BJ (cell line): Measurements from ENCODE around the gene LRRC45. TPM values are rescaled to one million over a fixed set of nuclear protein-coding genes. Genes with fewer than 3 reads are reported as not detected.

Source experiments
- CTCF ChIA-PET: fragments of 350-600 bp; formaldehyde crosslinking; extraction: SDS; loops from one replicate; lab custom pipeline; 2021; ENCODE audit warnings: antibody characterized with exemption, inconsistent platforms; lab: Yijun Ruan, JAX
- POLR2A ChIA-PET: fragments of 300-600 bp; sonication (Branson Sonifier 250); formaldehyde crosslinking; extraction: SDS; loops from one replicate; lab custom pipeline; 2021; ENCODE audit warnings: antibody characterized with exemption; lab: Charles Lee
- DNase-seq: peaks from one replicate; pipeline ENCODE4 v3.0.0-alpha.2; 2011; ENCODE audit warnings: low read depth
- H3K27me3 ChIP-seq: 2 replicates; pipeline ENCODE4 v1.6.0; 2011; ENCODE audit warnings: low read length; ENCODE audit not compliant: control insufficient read depth, insufficient read depth
- H3K36me3 ChIP-seq: 2 replicates; pipeline ENCODE4 v1.5.1; 2011; ENCODE audit warnings: low read length; ENCODE audit not compliant: control insufficient read depth, insufficient read depth
- H3K4me3 ChIP-seq: 2 replicates; pipeline ENCODE4 v1.5.1; 2011; ENCODE audit warnings: low read depth, mild to moderate bottlenecking, control low read depth, low read length
- polyA plus RNA-seq: library from polyadenylated mRNA; depleted of rRNA; stranded (reverse); fragments of >200 nt; gene quantifications from 2 replicates; pipeline ENCODE4 v1.2.3, GENCODE V29; 2011
- TF ChIP-seq, protein P1 (sequence below): IDR thresholded peaks from 2 replicates; pipeline ENCODE4 v1.5.1; 2011; ENCODE audit warnings: low read depth, mild to moderate bottlenecking, control low read depth, inconsistent platforms, low read length, moderate library complexity; ENCODE audit not compliant: insufficient read depth

Gene LRRC45
- polyA plus RNA-seq, 1 experiment = 6.0 TPM

DNA sequence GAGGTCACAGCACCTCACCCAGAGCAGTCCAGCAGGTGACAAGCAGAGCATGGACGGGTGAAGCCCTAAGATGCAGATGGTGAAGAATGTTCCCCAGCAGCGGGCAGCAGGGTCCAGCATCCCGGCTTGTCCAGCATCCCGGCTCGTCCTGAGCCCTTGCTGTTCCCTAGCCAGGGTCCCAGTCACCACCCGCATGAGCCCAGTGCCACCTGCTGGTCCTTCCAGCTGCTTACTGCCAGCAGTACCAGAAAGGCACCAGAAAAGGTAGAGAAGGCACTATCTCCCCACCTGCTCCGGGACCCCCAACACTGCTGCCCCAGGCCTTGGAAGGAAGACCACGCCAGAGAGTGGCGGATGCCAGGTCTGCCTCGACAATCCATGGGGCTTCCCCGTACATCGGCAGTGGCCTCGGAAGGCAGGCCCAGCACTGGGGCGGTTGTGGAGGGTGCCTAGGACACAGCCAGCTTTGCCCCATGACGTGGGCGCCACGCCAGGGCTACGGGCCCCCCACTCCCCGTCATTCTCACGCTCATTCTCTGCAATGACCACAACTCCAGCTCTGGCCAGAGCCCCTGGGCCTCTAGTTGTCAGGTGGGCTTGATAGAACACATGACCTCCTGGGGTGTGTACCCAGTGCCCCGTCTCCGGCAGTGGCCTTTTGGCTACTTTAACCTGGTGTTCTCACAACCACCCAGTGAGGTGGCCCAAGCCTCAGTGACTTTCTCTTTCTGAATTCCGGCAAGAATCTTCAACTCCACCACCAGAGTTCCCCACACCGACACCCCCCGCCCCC is 1.8 kb upstream of the LRRC45 start:
- TF ChIP-seq, protein P1, sequence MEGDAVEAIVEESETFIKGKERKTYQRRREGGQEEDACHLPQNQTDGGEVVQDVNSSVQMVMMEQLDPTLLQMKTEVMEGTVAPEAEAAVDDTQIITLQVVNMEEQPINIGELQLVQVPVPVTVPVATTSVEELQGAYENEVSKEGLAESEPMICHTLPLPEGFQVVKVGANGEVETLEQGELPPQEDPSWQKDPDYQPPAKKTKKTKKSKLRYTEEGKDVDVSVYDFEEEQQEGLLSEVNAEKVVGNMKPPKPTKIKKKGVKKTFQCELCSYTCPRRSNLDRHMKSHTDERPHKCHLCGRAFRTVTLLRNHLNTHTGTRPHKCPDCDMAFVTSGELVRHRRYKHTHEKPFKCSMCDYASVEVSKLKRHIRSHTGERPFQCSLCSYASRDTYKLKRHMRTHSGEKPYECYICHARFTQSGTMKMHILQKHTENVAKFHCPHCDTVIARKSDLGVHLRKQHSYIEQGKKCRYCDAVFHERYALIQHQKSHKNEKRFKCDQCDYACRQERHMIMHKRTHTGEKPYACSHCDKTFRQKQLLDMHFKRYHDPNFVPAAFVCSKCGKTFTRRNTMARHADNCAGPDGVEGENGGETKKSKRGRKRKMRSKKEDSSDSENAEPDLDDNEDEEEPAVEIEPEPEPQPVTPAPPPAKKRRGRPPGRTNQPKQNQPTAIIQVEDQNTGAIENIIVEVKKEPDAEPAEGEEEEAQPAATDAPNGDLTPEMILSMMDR = peak; percentile 87
- Histone ChIP-seq H3K4me3 (no peak overlapping the region; the same call in 1 of the 2 replicates), H3K27me3 (no peaks in the 10 kb centered on the region), H3K36me3 (peaks cover 10% of the 10 kb centered on the region; the same call in 1 of the 2 replicates)
- ChIA-PET CTCF (interaction anchor here (0.6 to 11.6 kb wide), 23 partner anchors 9 to 286 kb away, joined by 3 to 218 read pairs (median 6); partner anchors contain the start of genes ASPSCR1, DCXR, MAFG and MYADML2), POLR2A (no interaction called here)
- no peak for DNase-seq

DNA sequence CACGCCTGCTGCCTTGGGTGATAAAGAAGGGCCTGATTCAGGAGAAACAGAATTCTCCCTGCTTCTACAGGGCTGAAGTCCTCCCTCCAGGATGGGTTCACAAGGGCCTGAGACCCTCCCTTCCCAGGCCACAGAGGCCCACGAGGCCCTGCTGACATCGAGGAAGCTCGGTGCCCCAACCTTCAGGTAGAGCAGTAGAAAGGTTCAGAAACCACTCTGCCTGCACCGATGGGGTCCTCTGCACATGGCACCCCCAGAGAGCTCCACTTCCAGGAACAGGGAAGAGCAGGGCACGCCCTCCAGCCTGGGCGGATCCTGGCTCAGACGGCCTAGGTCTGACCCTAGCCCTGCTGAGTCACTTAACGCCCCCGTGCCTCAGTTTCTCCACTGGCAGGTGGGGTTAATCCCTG is 1.2 kb upstream of the LRRC45 start:
- H3K27me3 ChIP-seq = no peaks in the 10 kb centered on the region
- CTCF ChIA-PET = interaction anchor here (0.7 to 11.6 kb wide), 17 partner anchors 8 to 287 kb away, joined by 3 to 218 read pairs (median 7); partner anchors contain the start of genes DCXR, MYADML2, NOTUM and RAC3
- peaks cover 11% of the 10 kb centered on the region; the same call in 1 of the 2 replicates for H3K36me3 ChIP-seq
- no peak for DNase-seq
- peak overlapping the region; percentile 87 for H3K4me3 ChIP-seq
- TF ChIP-seq, protein P1 = no peak
- POLR2A ChIA-PET = no interaction called here

DNA sequence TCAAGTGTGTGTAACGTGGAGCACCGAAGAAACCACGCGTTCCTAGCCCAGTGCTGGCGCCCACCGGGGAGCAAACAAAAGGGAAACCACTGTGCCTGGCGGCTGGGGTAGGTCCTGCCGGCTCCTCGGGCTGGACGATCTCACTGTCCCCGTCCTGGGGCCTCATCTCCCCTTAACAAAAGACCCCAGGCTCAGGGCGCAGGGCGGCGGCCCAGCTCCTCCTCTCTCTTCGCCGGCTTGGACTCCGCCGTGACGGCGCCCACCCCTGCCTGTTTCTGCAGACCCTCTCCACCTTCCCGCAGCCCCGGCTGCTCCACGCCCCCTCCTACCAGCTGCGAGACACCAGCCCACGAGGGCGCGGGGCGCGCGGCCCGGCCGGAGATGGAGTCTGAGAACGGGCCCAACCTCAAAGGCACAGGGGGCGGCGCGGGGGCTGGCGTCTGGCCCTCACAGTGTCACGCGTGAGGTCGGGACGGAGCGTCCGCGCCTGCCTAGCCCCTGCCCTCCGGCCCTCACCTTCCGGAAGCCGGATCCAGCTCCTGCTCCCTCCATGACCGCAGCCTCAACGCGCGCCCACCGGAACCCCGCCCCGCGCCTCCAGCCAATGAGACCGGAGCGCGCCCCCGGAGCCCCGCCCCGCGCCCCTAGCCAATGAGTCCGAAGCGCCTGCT is 660 bp upstream of the LRRC45 start, which contains the start of gene CENPX:
TSS of gene CENPX (minus strand) at position 569 of the 671 bp plus-strand sequence. CDS start at position 552, 17 bp downstream.
- no peak for DNase-seq
- CTCF ChIA-PET = interaction anchor here (0.7 to 11.6 kb wide), 13 partner anchors 8 to 200 kb away, joined by 3 to 218 read pairs (median 12); partner anchors contain the start of genes DCXR, MYADML2, NOTUM and RAC3
- peak within 1 kb of the TSS; percentile 87 for H3K4me3 ChIP-seq
- TF ChIP-seq, protein P1 = no peak
- POLR2A ChIA-PET = interaction anchor here (0.7 to 1.4 kb wide), 3 partner anchors 14 to 68 kb away, joined by 4 to 19 read pairs (median 5); partner anchors contain the start of gene DCXR
- H3K36me3 ChIP-seq = peaks cover 12% of the 10 kb centered on the region; the same call in 1 of the 2 replicates
- no peaks in the 10 kb centered on the region for H3K27me3 ChIP-seq

DNA sequence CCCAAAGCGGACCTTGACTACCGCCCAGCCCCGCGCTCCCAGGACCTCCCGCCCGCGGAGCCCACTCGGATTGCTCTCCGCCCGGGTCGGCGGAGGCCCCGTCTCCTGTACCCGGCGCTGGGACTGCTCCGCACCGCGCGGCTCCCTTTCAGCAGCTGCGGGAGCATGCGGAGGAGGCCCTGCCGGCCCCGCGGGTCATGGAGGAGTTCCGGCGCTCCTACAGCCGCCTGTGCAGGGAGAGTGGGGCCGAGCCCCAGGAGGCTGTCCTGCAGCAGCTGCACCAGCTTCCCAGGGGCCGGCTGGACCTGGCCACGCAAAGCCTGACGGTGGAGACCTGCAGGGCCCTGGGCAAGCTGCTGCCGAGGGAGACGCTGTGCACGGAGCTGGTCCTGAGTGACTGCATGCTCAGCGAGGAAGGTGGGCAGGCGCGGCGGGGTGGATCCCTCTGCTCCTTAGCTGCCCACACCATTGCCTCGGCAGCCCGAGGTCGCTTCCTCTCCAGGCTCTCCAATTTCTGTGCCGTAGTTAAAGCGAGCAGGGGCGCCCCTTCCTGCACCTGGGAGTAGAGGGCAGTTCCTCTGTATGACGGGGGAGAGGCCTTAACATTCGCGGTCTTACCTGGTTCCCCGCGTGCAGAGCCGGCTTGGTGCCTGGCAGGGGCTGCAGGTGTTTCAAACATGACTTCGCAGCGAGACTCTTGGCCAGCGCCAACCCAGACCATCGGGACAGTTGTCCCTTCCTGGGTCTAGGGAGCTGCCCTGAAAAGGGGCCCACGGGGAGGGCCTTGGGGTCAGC is 539 bp downstream of the LRRC45 start:
- ChIA-PET POLR2A (interaction anchor here (0.7 to 1.4 kb wide), 3 partner anchors 14 to 70 kb away, joined by 4 to 19 read pairs (median 5); partner anchors contain the start of gene DCXR), CTCF (interaction anchor here (0.6 to 11.6 kb wide), 9 partner anchors 14 to 1081 kb away, joined by 3 to 218 read pairs (median 7); partner anchors contain the start of genes DCXR, MYADML2 and NOTUM)
- DNase-seq = no peak
- TF ChIP-seq, protein P1 = no peak
- Histone ChIP-seq H3K27me3 (no peaks in the 10 kb centered on the region), H3K36me3 (peaks cover 10% of the 10 kb centered on the region), H3K4me3 (peak overlapping the region; percentile 75)
